LNCAP (cell line): Measurements from ENCODE around the gene MTHFSD.

ENCODE experiments used
- CTCF ChIP-seq: fragments of 450-650 bp; IDR thresholded peaks from 2 replicates; pipeline ENCODE4 v1.5.1; 2017; ENCODE audit warnings: mild to moderate bottlenecking

MTHFSD gene

DNA sequence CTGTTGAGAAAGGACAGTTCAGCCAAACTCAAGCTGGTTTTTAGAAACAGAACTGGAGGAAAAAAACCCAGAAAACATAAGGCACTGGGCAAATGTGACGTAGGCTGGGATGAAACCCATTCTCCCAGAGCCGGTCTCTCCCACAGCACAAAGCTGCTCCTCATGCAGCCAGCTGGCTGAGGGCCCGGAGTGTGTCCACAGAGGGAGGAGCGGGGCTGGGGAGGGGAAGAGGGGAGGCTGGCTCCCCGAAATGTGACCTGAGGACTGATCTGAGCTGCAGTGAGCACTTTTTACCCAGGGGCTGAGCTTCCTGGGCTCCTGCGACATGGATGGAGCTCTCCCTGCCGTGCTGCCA lies 23.9 kb downstream of the MTHFSD start:
- TF ChIP-seq CTCF, result no peak

- no peak for TF ChIP-seq CTCF
Measured at GRCh38 chr16:86530251-86531190, 24.5 kb downstream of the MTHFSD start.

GRCh38 chr16:86529160-86529559 lies 25.9 kb downstream of the MTHFSD start:
- no peak for TF ChIP-seq CTCF

GRCh38 chr16:86528061-86528929 lies 26.7 kb downstream of the MTHFSD start:
- TF ChIP-seq CTCF, result no peak

DNA sequence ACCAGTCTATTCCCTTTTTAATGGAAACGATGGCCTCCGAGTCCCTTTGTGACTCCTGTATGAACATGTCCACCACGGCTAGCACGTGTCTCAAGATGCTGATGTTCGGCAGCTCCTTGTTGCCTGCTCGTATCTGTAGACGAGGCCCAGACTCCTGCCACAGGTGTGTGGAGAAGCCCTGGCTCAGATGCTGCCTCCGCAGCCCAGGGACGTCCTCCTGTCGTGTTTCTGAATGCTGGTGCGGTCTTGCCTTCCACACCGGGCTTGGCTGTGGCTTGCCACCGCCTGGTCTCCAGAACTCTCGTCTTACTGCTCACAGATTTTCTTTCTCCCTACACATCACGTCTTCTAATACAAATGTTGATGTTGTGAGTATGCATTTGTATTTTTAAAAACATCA lies 27.7 kb downstream of the MTHFSD start:
- TF ChIP-seq CTCF, result no peak

DNA sequence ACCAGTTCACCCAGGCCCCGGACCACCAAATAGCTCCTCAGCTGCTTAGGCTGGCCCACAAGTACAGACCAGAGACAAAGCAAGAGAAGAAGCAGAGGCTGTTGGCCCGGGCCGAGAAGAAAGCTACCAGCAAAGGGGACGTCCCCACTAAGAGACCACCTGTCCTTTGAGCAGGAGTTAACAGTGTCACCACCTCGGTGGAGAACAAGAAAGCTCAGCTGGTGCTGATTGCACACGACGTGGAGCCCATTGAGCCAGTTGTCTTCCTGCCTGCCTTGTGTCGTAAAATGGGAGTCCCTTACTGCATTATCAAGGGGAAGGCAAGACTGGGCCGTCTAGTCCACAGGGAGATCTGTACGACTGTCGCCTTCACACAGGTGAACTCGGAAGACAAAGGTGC lies 29.3 kb downstream of the MTHFSD start:
- TF ChIP-seq CTCF, result no peak

GRCh38 chr16:86524029-86524428 lies 31.0 kb downstream of the MTHFSD start:
- TF ChIP-seq CTCF, result no peak
